Measurements from ENCODE around the gene CXorf66.

The CXorf66 gene

DNA sequence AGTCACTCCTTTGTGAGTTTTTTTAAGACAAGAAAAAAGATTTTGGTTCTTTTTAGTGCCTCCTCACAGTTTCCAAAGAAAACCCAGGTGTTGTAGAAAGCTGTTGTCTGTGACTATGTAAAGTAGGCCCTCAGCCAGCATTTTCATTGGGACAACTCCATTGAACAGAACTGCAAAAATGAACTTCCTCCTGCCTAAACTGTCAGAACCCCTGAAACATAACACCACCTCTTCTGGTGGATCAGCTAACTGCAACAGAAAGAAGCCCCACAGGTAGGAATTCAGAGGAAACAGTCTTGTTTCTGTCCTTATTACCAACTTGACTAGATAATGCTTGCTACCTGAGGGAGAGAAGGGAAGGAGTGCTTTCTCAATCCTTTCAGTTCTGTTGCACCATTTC, 29.1 kb downstream of the CXorf66 start:
- no peak for DNase-seq (ENCODE audit: low read depth)
- no peak for TF ChIP-seq CTCF (IDR thresholded peaks at IDR 0.05; ENCODE audit: control insufficient read depth, extremely low read depth, insufficient read depth)

DNA sequence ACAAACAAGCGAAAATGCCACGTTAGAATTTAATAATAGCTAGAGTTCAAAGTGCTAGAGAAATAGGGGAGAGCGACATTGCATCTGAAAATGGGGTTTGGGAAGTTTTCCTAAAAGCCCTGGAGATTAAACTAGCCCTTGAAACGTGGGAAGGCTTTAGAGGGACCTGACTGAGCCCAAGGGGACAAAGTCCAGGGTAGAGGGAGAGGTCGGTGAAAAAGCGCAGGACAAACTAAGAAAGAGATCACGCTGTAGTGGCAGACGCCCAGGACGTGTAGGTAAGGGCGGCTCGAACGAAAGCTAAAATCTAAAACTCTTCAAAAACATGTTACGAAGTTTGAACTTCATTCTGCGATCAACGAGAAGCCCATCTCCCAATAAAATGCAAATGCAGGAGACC, 31.4 kb downstream of the CXorf66 start:
- peak overlapping the region; percentile 64 for H3K4me3 ChIP-seq (ENCODE audit: low read depth, low read length)
- TF ChIP-seq CTCF (IDR thresholded peaks at IDR 0.05; ENCODE audit: control insufficient read depth, extremely low read depth, insufficient read depth), result no peak
- no peak for DNase-seq (ENCODE audit: low read depth)

More for the DNA sequence above, 29.1 kb downstream of the CXorf66 start:
- no peak overlapping the region for H3K4me3 ChIP-seq (ENCODE audit: low read depth, low read length)

DNA sequence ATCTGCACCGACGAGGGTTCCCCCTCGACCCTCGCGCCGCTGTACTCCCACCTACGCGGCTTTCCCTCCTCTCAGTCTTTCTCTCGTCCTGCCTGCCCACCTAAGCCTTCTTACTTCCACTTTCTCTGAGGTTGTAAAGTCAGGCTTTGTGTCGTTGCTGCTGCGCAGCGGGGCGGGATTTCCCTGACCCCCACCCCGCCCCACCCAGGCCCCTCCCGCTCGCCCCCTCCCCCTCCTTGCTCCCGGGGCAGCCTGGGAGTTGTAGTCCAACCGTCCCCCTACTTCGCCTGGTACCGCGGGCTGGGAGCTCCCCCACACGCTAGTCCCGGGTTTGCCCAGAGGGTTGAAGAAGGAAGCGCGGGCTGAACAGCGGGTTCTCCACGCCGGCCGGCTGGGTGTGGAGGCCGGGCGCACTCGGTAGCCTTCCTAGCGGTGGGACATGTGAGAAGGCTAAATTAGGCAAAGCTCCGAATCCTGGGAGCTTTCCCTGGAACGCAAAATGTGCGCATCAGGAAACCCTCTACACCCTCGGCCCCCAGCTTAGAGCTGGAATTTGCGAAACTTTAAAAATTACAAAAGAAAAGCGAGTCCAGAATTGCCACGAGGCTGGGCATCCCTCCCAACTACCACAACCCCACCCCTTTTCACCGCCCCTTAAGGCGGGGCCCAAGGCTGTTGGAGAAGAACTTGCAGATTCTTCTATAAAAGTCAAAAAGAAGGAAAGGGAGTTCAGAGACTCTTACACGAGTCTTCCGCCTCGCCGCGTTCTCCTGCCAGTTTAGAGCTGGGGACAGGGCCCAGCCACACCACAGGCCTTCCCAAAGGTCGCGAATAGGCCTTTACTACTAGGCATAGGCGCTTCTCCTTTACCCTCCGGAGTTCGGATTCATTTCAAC, 32.2 kb downstream of the CXorf66 start, which contains the start of gene ATP11C:
TSS of gene ATP11C (minus strand) at position 153 of the 896 bp plus-strand sequence. CDS start 1,011 bp downstream, outside the sequence.
- TF ChIP-seq CTCF (IDR thresholded peaks at IDR 0.05; ENCODE audit: control insufficient read depth, extremely low read depth, insufficient read depth), result 0 out of 2 replicates have a peak, but pooled peaks have one; percentile 16
- DNase-seq (ENCODE audit: low read depth), result peak; percentile 47
- H3K4me3 ChIP-seq (ENCODE audit: low read depth, low read length), result peak within 1 kb of the TSS; percentile 64

GRCh38 chrX:139932073-139932900, 33.0 kb downstream of the CXorf66 start:
- H3K4me3 ChIP-seq (ENCODE audit: low read depth, low read length), result peak overlapping the region; percentile 64
- no peak for DNase-seq (ENCODE audit: low read depth)
- TF ChIP-seq CTCF (IDR thresholded peaks at IDR 0.05; ENCODE audit: control insufficient read depth, extremely low read depth, insufficient read depth), result no peak

- DNase-seq (ENCODE audit: low read depth), result no peak
- TF ChIP-seq CTCF (IDR thresholded peaks at IDR 0.05; ENCODE audit: control insufficient read depth, extremely low read depth, insufficient read depth), result no peak
Measured at GRCh38 chrX:139931646-139932072, 33.7 kb downstream of the CXorf66 start.

GRCh38 chrX:139930916-139931645, 34.2 kb downstream of the CXorf66 start:
- TF ChIP-seq CTCF (IDR thresholded peaks at IDR 0.05; ENCODE audit: control insufficient read depth, extremely low read depth, insufficient read depth), result no peak
- H3K4me3 ChIP-seq (ENCODE audit: low read depth, low read length), result no peak overlapping the region; the same call in 1 of the 2 replicates
- no peak for DNase-seq (ENCODE audit: low read depth)

More at GRCh38 chrX:139931646-139932072, 33.7 kb downstream of the CXorf66 start:
- H3K4me3 ChIP-seq (ENCODE audit: low read depth, low read length), result peak overlapping the region; percentile 51

Data from LNCaP clone FGC (cell line).